ENCODE data around the gene PSMB4.

The PSMB4 gene

DNA sequence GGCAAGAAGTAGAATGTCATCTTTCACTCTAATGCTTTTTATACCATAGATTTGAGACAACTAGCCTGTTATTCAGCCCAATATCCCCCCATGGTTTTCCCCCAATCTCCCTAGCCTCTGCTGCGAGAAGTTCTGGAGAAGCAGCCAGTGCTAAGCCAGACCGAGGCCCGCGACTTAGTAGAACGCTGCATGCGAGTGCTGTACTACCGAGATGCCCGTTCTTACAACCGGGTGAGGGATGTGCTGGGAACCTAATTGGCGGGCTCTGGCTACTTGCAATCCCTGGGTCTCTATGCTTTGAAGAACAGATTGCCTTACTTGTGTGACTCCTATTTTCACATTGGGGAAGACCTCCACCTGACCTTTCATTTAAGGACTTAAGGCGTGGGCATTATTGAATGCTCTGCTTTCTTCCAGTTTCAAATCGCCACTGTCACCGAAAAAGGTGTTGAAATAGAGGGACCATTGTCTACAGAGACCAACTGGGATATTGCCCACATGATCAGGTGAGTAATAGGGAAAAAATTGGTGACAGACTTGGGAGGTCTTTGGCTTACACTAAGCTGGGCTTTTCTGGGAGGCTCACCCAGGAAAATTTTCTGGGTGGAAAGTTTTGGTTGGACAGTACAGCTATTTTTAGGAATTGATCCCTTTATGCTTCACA, 1.9 kb downstream of the PSMB4 start:
- Histone ChIP-seq H3K9me3 (ENCODE audit: control insufficient read depth, low read length) (no peaks in the 10 kb centered on the region), H3K27me3 (ENCODE audit: control insufficient read depth, insufficient read depth, low read length) (no peaks in the 10 kb centered on the region), H3K27ac (no peak overlapping the region), H3K9ac (no peak overlapping the region), H2AFZ (no peak overlapping the region), H3K36me3 (ENCODE audit: control insufficient read depth, insufficient read depth, low read length) (no peaks in the 10 kb centered on the region), H3K4me2 (ENCODE audit: low read length) (no peak overlapping the region), H3K4me3 (ENCODE audit: low read depth, low read length) (no peak overlapping the region), H3K79me2 (peaks cover 6% of the 10 kb centered on the region), H3K4me1 (peaks cover 6% of the 10 kb centered on the region)
- TF ChIP-seq, protein P1, sequence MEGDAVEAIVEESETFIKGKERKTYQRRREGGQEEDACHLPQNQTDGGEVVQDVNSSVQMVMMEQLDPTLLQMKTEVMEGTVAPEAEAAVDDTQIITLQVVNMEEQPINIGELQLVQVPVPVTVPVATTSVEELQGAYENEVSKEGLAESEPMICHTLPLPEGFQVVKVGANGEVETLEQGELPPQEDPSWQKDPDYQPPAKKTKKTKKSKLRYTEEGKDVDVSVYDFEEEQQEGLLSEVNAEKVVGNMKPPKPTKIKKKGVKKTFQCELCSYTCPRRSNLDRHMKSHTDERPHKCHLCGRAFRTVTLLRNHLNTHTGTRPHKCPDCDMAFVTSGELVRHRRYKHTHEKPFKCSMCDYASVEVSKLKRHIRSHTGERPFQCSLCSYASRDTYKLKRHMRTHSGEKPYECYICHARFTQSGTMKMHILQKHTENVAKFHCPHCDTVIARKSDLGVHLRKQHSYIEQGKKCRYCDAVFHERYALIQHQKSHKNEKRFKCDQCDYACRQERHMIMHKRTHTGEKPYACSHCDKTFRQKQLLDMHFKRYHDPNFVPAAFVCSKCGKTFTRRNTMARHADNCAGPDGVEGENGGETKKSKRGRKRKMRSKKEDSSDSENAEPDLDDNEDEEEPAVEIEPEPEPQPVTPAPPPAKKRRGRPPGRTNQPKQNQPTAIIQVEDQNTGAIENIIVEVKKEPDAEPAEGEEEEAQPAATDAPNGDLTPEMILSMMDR (IDR thresholded peaks at IDR 0.05): no peak

DNA sequence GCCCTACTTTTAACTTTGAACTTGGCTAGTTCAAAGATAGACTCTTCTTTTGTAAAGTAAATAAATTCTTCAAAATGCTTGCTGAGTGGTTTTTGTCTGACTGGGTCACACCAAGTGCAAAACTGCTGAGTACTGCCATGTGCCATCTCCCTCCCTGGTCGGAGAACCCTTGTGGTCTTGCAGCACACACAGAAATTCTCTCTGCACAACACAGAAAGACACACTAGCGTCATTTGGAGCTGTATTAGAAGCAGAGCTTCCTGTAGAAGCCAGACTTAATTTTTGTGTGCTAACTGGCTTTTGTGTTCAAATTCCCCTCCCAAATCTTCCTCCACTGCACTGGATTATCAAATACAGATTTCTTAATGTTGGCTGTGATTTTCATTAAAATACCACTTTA, 2.5 kb downstream of the PSMB4 start:
- H3K9me3 ChIP-seq (ENCODE audit: control insufficient read depth, low read length): no peaks in the 10 kb centered on the region
- no peak overlapping the region for H3K4me3 ChIP-seq (ENCODE audit: low read depth, low read length)
- H3K36me3 ChIP-seq (ENCODE audit: control insufficient read depth, insufficient read depth, low read length): no peaks in the 10 kb centered on the region
- TF ChIP-seq, protein P1 (IDR thresholded peaks at IDR 0.05): no peak
- H3K4me2 ChIP-seq (ENCODE audit: low read length): no peak overlapping the region
- no peak overlapping the region for H3K27ac ChIP-seq
- no peak overlapping the region for H2AFZ ChIP-seq
- H3K9ac ChIP-seq: no peak overlapping the region
- peaks cover 6% of the 10 kb centered on the region for H3K4me1 ChIP-seq
- H3K27me3 ChIP-seq (ENCODE audit: control insufficient read depth, insufficient read depth, low read length): no peaks in the 10 kb centered on the region
- peaks cover 6% of the 10 kb centered on the region for H3K79me2 ChIP-seq

DNA sequence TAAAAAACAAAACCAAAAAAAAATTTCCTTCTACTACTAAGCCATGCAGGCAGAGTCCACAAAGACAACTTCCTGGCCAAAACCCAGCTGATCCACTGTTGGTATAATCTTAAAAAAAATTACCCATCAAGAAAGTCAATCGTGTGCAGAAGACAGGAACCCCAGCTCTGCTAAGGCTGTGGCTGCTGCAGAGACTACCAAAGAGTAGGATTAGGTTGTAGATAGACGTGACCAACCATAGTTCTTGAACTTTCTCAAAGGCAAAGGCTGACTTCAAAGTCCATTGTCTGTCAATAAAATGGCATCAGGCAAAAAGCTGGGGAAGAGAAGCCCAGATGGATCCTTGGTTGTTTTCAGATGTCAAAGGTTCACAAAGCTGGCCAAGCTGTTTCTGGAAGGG, 3.4 kb downstream of the PSMB4 start:
- Histone ChIP-seq H3K79me2 (peaks cover 6% of the 10 kb centered on the region), H3K36me3 (ENCODE audit: control insufficient read depth, insufficient read depth, low read length) (no peaks in the 10 kb centered on the region), H3K27ac (no peak overlapping the region), H3K9ac (no peak overlapping the region), H2AFZ (no peak overlapping the region), H3K9me3 (ENCODE audit: control insufficient read depth, low read length) (no peaks in the 10 kb centered on the region), H3K4me2 (ENCODE audit: low read length) (no peak overlapping the region), H3K4me1 (peaks cover 6% of the 10 kb centered on the region), H3K4me3 (ENCODE audit: low read depth, low read length) (no peak overlapping the region), H3K27me3 (ENCODE audit: control insufficient read depth, insufficient read depth, low read length) (no peaks in the 10 kb centered on the region)
- TF ChIP-seq, protein P1 (IDR thresholded peaks at IDR 0.05): no peak

DNA sequence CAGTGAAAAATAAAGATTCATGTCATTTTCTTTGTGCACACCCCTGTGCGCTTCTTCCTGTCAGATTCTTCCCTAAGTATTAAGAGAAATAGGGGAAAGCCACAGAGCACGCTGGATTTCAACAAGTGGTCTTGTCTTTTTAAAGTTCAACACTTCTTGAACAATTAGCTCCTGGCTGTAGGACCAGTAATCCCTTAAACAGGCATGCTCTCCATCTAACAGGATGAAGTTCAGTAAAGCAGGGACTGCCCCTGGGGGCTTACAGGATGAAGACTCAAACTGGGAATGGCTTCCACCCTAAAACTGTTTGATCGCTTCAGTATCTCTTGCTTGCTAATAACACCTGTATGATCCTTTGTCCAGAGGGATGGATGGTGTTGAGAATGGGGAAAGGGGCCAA, 4.2 kb downstream of the PSMB4 start:
- TF ChIP-seq, protein P1 (IDR thresholded peaks at IDR 0.05): no peak
- Histone ChIP-seq H3K9ac (no peak overlapping the region), H3K4me3 (ENCODE audit: low read depth, low read length) (no peak overlapping the region), H3K79me2 (peaks cover 6% of the 10 kb centered on the region), H3K27me3 (ENCODE audit: control insufficient read depth, insufficient read depth, low read length) (no peaks in the 10 kb centered on the region), H2AFZ (no peak overlapping the region), H3K4me1 (peaks cover 6% of the 10 kb centered on the region), H3K4me2 (ENCODE audit: low read length) (no peak overlapping the region), H3K27ac (no peak overlapping the region), H3K36me3 (ENCODE audit: control insufficient read depth, insufficient read depth, low read length) (no peaks in the 10 kb centered on the region), H3K9me3 (ENCODE audit: control insufficient read depth, low read length) (no peaks in the 10 kb centered on the region)
